NCI-H69 (cell line): ENCODE data around the gene CACNA1A.
"Not testable (repeated sequence)": the region's sequence is repeated elsewhere in the genome, so short reads cannot be mapped to it uniquely, and the experiment has no call there.

Experiments
- DNase-seq: peaks from one replicate; lab custom pipeline; 2025; lab: John Stamatoyannopoulos, UW

The CACNA1A gene

GRCh38 chr19:13198634-13199033 lies 307.6 kb downstream of the CACNA1A start:
- no peak for DNase-seq

- DNase-seq = peak; percentile 35
Measured at GRCh38 chr19:13195678-13196077, 310.6 kb downstream of the CACNA1A start.

GRCh38 chr19:13190781-13191540 lies 315.3 kb downstream of the CACNA1A start:
- DNase-seq = no peak

GRCh38 chr19:13189600-13189999 lies 316.7 kb downstream of the CACNA1A start:
- no peak for DNase-seq

GRCh38 chr19:13187419-13187818 lies 318.9 kb downstream of the CACNA1A start:
- peak; percentile 45 for DNase-seq

GRCh38 chr19:13186688-13187087 lies 319.6 kb downstream of the CACNA1A start:
- DNase-seq = not testable (repeated sequence)

GRCh38 chr19:13185763-13186657 lies 320.3 kb downstream of the CACNA1A start:
- peak; percentile 69 for DNase-seq

GRCh38 chr19:13184926-13185325 lies 321.4 kb downstream of the CACNA1A start:
- DNase-seq = not testable (repeated sequence)

- DNase-seq = peak; percentile 29
Measured at GRCh38 chr19:13181747-13182388, 324.4 kb downstream of the CACNA1A start.

GRCh38 chr19:13178291-13178690 lies 328.0 kb downstream of the CACNA1A start:
- not testable (repeated sequence) for DNase-seq

GRCh38 chr19:13177584-13177983 lies 328.7 kb downstream of the CACNA1A start:
- DNase-seq = not testable (repeated sequence)

GRCh38 chr19:13176345-13176744 lies 329.9 kb downstream of the CACNA1A start:
- DNase-seq = no peak

- no peak for DNase-seq
Measured at GRCh38 chr19:13173139-13173737, 333.0 kb downstream of the CACNA1A start.

- peak; percentile 73 for DNase-seq
Measured at GRCh38 chr19:13172346-13173138, 333.7 kb downstream of the CACNA1A start.

GRCh38 chr19:13171146-13171545 lies 335.1 kb downstream of the CACNA1A start:
- DNase-seq = no peak

- no peak for DNase-seq
Measured at GRCh38 chr19:13169769-13170168, 336.5 kb downstream of the CACNA1A start.

GRCh38 chr19:13166151-13166550 lies 340.1 kb downstream of the CACNA1A start:
- not testable (repeated sequence) for DNase-seq

- DNase-seq = peak; percentile 90
Measured at GRCh38 chr19:13165162-13165997, 340.9 kb downstream of the CACNA1A start.

- DNase-seq = peak; percentile 99
Measured at GRCh38 chr19:13164343-13165161, 341.7 kb downstream of the CACNA1A start.
